ENCODE results near the gene TYSND1. TPM values are rescaled to one million over a fixed set of nuclear protein-coding genes. Genes with fewer than 3 reads are reported as not detected.
A peak's percentile ranks its signal among the peaks of the same experiment; 100 is the strongest.
"Not testable (repeated sequence)": the region's sequence is repeated elsewhere in the genome, so short reads cannot be mapped to it uniquely, and the experiment has no call there.

The TYSND1 gene
- total and polyA plus RNA-seq, 7 experiments from 2014 or later, result 13.8 to 35.9 (median 21.0) TPM

DNA sequence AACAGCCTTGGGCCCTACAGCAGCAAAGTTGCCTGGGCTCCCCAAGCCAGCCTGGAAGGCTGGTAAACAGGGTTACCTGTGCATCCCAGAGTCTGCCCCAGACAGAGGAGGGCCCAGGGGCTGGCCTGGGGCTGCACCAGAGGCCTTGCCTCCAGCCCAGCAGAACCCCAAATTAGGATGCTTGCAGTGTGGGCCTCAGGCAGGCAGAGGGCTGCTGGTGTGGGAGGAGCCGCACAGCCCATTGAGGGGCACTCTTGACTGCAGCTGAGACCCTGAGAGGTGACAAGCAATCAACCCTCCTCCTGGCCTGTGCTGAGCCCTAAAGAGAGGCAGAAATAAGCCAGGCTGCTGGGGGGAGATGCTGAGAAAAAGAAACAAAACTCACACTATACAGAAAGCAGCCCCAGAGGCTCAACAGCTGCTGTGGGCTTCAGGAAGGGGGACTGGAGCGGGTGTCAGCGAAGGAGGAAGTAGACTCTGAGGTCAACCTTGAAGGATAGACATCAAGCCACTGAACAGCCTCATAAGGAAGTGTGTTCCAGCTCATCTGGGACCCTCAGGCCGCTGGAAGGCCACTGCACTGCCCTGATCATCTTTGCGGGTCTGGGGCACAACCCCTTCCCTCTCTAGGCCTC, 20.5 kb downstream of the TYSND1 start:
- Mint-ChIP-seq H3K4me3 (no peak overlapping the region), H3K36me3 (no peaks in the 10 kb centered on the region), H3K27ac (no peak overlapping the region), H3K27me3 (no peaks in the 10 kb centered on the region), H3K9me3 (peaks cover 0 to 2% (median 0%) of the 10 kb centered on the region in 11 donors), H3K4me1 (peaks cover 0 to 6% (median 2%) of the 10 kb centered on the region in 7 donors)
- peak; percentile 36 for ATAC-seq
- ChIA-PET POLR2A (interaction anchor here (0.6 kb wide), 1 partner anchor 20 kb away, joined by 3 read pairs; the partner anchor contains the start of gene TYSND1), CTCF (interaction anchor here (0.7 kb wide), 1 partner anchor 108 kb away, joined by 4 read pairs; no protein-coding TSS in a partner anchor)
- H3K4me3 ChIP-seq (ENCODE audit: low read length), result no peak overlapping the region
- no peak for DNase-seq
- intact Hi-C loops (cut with micrococcal nuclease), result no loop called here
- H3K27me3 ChIP-seq (ENCODE audit: control insufficient read depth in 2 of 2, insufficient read depth in 2 of 2, low read length in 2 of 2), result no peaks in the 10 kb centered on the region
- H3K9me3 ChIP-seq (ENCODE audit: control insufficient read depth in 2 of 3, low read length in 3 of 3), result no peaks in the 10 kb centered on the region
- H3K4me1 ChIP-seq (ENCODE audit: control insufficient read depth in 2 of 2, insufficient read depth in 2 of 2, low read length in 2 of 2), result no peaks in the 10 kb centered on the region
- H3K27ac ChIP-seq (ENCODE audit: low read depth, low read length), result no peak overlapping the region
- no peaks in the 10 kb centered on the region for H3K36me3 ChIP-seq (ENCODE audit: control insufficient read depth in 2 of 3, insufficient read depth in 3 of 3, low read length in 3 of 3)

DNA sequence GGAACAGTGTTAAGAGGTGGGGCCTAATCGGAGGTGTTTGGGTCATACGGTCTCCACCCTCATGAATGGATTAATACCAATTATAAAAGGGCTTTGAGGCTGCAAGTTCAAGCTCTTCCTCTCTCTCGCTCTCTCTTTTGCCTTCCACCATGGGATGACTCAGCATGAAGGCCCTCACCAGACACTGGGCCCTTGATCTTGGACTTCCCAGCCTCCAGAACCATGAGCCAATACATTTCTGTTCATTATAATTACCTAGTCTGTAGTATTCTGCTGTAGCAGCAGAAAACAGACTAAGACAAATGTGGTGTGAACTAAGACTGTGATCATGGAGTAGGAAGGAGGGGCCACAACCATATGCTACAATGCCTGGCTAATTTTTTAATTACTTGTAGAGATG, 21.6 kb downstream of the TYSND1 start:
- H3K4me1 ChIP-seq (ENCODE audit: control insufficient read depth in 2 of 2, insufficient read depth in 2 of 2, low read length in 2 of 2), result no peaks in the 10 kb centered on the region
- no peaks in the 10 kb centered on the region for H3K27me3 ChIP-seq (ENCODE audit: control insufficient read depth in 2 of 2, insufficient read depth in 2 of 2, low read length in 2 of 2)
- no peak for DNase-seq
- Mint-ChIP-seq H3K4me1 (peaks cover 0 to 2% (median 0%) of the 10 kb centered on the region in 7 donors), H3K36me3 (peaks cover 0 to 4% (median 0%) of the 10 kb centered on the region in 5 donors), H3K27ac (no peak overlapping the region), H3K27me3 (no peaks in the 10 kb centered on the region), H3K4me3 (no peak overlapping the region), H3K9me3 (peaks cover 0 to 2% (median 0%) of the 10 kb centered on the region in 11 donors)
- no peaks in the 10 kb centered on the region for H3K9me3 ChIP-seq (ENCODE audit: control insufficient read depth in 2 of 3, low read length in 3 of 3)
- H3K36me3 ChIP-seq (ENCODE audit: control insufficient read depth in 2 of 3, insufficient read depth in 3 of 3, low read length in 3 of 3), result peaks cover 0 to 7% (median 0%) of the 10 kb centered on the region in 3 experiments
- H3K4me3 ChIP-seq (ENCODE audit: low read length), result no peak overlapping the region
- ChIA-PET POLR2A (no interaction called here), CTCF (no interaction called here)
- no peak overlapping the region for H3K27ac ChIP-seq (ENCODE audit: low read depth, low read length)
- no peak for ATAC-seq
- intact Hi-C loops (cut with micrococcal nuclease), result no loop called here

DNA sequence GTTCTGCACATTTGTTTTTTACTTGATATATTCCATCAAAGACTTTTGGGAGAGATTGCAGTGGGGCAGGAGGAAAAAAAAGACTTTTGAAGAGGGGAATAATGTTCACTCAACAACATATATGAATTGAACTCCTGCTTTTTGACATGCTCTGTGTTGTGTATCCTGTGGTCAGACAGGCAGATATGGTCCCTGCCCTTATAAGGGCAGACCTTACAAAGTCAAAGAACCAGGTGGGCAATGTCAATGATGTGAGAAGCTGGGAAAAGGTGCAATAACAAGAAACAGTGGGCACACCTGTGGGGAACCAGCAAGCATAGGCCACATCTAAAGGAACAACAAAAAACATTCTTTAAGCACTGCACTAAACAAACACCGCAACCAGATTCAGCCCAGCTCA, 22.1 kb downstream of the TYSND1 start:
- no peaks in the 10 kb centered on the region for H3K27me3 Mint-ChIP-seq
- Histone ChIP-seq H3K4me3 (ENCODE audit: low read length) (no peak overlapping the region), H3K4me1 (ENCODE audit: control insufficient read depth in 2 of 2, insufficient read depth in 2 of 2, low read length in 2 of 2) (no peaks in the 10 kb centered on the region), H3K27ac (ENCODE audit: low read depth, low read length) (no peak overlapping the region), H3K36me3 (ENCODE audit: control insufficient read depth in 2 of 3, insufficient read depth in 3 of 3, low read length in 3 of 3) (peaks cover 0 to 11% (median 0%) of the 10 kb centered on the region in 3 experiments), H3K27me3 (ENCODE audit: control insufficient read depth in 2 of 2, insufficient read depth in 2 of 2, low read length in 2 of 2) (no peaks in the 10 kb centered on the region), H3K9me3 (ENCODE audit: control insufficient read depth in 2 of 3, low read length in 3 of 3) (no peaks in the 10 kb centered on the region)
- H3K9me3 Mint-ChIP-seq, result peaks cover 0 to 2% (median 0%) of the 10 kb centered on the region in 11 donors
- no peak overlapping the region for H3K27ac Mint-ChIP-seq
- ATAC-seq (no peak), DNase-seq (no peak)
- intact Hi-C loops (cut with micrococcal nuclease), result no loop called here
- peaks cover 0 to 4% (median 0%) of the 10 kb centered on the region in 5 donors for H3K36me3 Mint-ChIP-seq
- POLR2A ChIA-PET, result no interaction called here
- no peak overlapping the region for H3K4me3 Mint-ChIP-seq
- peaks cover 0 to 2% (median 0%) of the 10 kb centered on the region in 7 donors for H3K4me1 Mint-ChIP-seq
- CTCF ChIA-PET, result no interaction called here

DNA sequence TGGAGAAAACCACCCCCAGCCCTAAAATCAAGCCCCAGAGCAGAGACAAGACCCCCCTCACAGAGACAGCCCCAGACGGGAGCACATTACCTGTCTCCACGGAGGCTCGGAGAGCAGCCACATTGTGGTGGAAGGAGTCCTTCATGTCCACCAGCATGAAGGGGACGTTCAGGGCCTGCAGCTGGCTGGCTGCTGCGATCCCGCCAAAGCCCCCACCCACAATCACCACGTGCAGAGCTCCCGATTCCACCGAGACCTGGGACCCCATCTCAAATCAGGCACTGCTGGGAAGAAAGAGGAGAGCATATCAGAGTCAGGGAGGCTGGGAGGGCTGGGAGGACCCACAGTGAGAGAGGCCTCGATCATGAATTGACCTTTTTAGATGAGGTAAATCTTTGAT, 22.7 kb downstream of the TYSND1 start:
- Histone ChIP-seq H3K27ac (ENCODE audit: low read depth, low read length) (no peak overlapping the region), H3K4me1 (ENCODE audit: control insufficient read depth in 2 of 2, insufficient read depth in 2 of 2, low read length in 2 of 2) (no peaks in the 10 kb centered on the region), H3K27me3 (ENCODE audit: control insufficient read depth in 2 of 2, insufficient read depth in 2 of 2, low read length in 2 of 2) (no peaks in the 10 kb centered on the region), H3K9me3 (ENCODE audit: control insufficient read depth in 2 of 3, low read length in 3 of 3) (no peaks in the 10 kb centered on the region), H3K36me3 (ENCODE audit: control insufficient read depth in 2 of 3, insufficient read depth in 3 of 3, low read length in 3 of 3) (peaks cover 0 to 11% (median 0%) of the 10 kb centered on the region in 3 experiments), H3K4me3 (ENCODE audit: low read length) (no peak overlapping the region)
- CTCF ChIA-PET, result no interaction called here
- H3K4me3 Mint-ChIP-seq, result no peak overlapping the region
- H3K27ac Mint-ChIP-seq, result no peak overlapping the region
- intact Hi-C loops (cut with micrococcal nuclease), result no loop called here
- H3K4me1 Mint-ChIP-seq, result peaks cover 0 to 2% (median 0%) of the 10 kb centered on the region in 7 donors
- ATAC-seq (no peak), DNase-seq (no peak)
- POLR2A ChIA-PET, result no interaction called here
- H3K27me3 Mint-ChIP-seq, result no peaks in the 10 kb centered on the region
- H3K36me3 Mint-ChIP-seq, result peaks cover 0 to 8% (median 0%) of the 10 kb centered on the region in 5 donors
- H3K9me3 Mint-ChIP-seq, result peaks cover 0 to 2% (median 0%) of the 10 kb centered on the region in 11 donors

DNA sequence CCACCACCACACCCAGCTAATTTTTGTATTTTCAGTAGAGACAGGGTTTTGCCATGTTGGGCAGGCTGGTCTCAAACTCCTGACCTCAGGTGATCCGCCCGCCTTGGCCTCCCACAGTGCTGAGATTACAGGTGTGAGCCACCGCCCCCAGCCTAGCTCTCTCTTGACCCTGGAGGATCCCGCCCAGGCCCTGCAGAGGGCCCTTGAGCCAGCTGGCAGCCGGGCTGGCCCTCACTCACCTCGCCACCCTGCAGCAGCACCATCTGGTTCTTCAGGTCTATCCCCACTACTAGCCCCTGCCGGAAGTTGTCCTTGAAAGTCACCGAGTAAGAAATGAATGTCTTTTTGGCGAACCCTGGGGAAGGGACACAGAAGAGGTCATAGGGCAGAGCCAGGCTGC, 23.3 kb downstream of the TYSND1 start:
- H3K4me1 Mint-ChIP-seq; H3K9me3 ChIP-seq (ENCODE audit: control insufficient read depth in 2 of 3, low read length in 3 of 3); intact Hi-C loops (cut with micrococcal nuclease); H3K36me3 Mint-ChIP-seq; H3K9me3 Mint-ChIP-seq; H3K4me1 ChIP-seq (ENCODE audit: control insufficient read depth in 2 of 2, insufficient read depth in 2 of 2, low read length in 2 of 2); H3K27me3 ChIP-seq (ENCODE audit: control insufficient read depth in 2 of 2, insufficient read depth in 2 of 2, low read length in 2 of 2); POLR2A ChIA-PET; ATAC-seq; H3K27ac Mint-ChIP-seq; H3K4me3 Mint-ChIP-seq; H3K27ac ChIP-seq (ENCODE audit: low read depth, low read length); H3K27me3 Mint-ChIP-seq; DNase-seq; H3K4me3 ChIP-seq (ENCODE audit: low read length): not testable (repeated sequence)
- H3K36me3 ChIP-seq (ENCODE audit: control insufficient read depth in 2 of 3, insufficient read depth in 3 of 3, low read length in 3 of 3), result peaks cover 0 to 11% (median 0%) of the 10 kb centered on the region in 3 experiments
- CTCF ChIA-PET, result interaction anchor here (0.6 kb wide), 1 partner anchor 23 kb away, joined by 4 read pairs; the partner anchor contains the start of gene TYSND1

DNA sequence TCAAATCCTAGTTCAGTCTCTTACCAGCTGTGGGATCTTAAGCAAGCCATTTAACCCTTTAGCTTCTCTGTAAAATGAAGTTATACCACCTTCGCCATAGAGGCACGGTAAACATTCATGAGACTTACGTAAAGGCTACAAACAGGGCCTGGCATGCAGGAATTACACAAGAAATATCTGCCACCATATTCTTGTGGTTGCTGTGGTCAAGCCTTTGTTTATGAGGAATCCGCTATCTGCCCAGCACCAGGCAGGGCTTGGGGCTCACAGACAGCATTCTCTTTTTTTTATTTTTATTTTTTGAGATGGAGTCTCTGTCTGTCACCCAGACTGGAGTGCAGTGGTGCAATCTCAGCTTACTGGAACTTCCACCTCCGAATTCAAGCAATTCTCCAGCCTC, 23.8 kb downstream of the TYSND1 start:
- CTCF ChIA-PET, result interaction anchor here (0.6 kb wide), 1 partner anchor 24 kb away, joined by 4 read pairs; the partner anchor contains the start of gene TYSND1

More for the DNA sequence above, 23.8 kb downstream of the TYSND1 start:
- Histone ChIP-seq H3K36me3 (ENCODE audit: control insufficient read depth in 2 of 3, insufficient read depth in 3 of 3, low read length in 3 of 3) (peaks cover 0 to 11% (median 0%) of the 10 kb centered on the region in 3 experiments), H3K27me3 (ENCODE audit: control insufficient read depth in 2 of 2, insufficient read depth in 2 of 2, low read length in 2 of 2) (no peaks in the 10 kb centered on the region), H3K9me3 (ENCODE audit: control insufficient read depth in 2 of 3, low read length in 3 of 3) (no peaks in the 10 kb centered on the region), H3K27ac (ENCODE audit: low read depth, low read length) (no peak overlapping the region), H3K4me3 (ENCODE audit: low read length) (no peak overlapping the region), H3K4me1 (ENCODE audit: control insufficient read depth in 2 of 2, insufficient read depth in 2 of 2, low read length in 2 of 2) (no peaks in the 10 kb centered on the region)
- no peak for DNase-seq
- H3K27ac Mint-ChIP-seq, result no peak overlapping the region
- peaks cover 0 to 2% (median 0%) of the 10 kb centered on the region in 7 donors for H3K4me1 Mint-ChIP-seq
- peaks cover 0 to 8% (median 0%) of the 10 kb centered on the region in 5 donors for H3K36me3 Mint-ChIP-seq
- H3K4me3 Mint-ChIP-seq, result no peak overlapping the region
- H3K27me3 Mint-ChIP-seq, result no peaks in the 10 kb centered on the region
- no peak for ATAC-seq
- peaks cover 0 to 2% (median 0%) of the 10 kb centered on the region in 11 donors for H3K9me3 Mint-ChIP-seq
- intact Hi-C loops (cut with micrococcal nuclease), result no loop called here
- POLR2A ChIA-PET, result no interaction called here
